OCI-LY1 (cell line): Measurements from ENCODE around the gene KLHL40.

Experiments
- H2AFZ ChIP-seq: fragments of 200-600 bp; sonication (generic), shearing (Covaris generic); 2 replicates; pipeline ENCODE4 v1.6.0; 2014; ENCODE audit warnings: antibody characterized with exemption, mild to moderate bottlenecking, low read length
- H3F3A ChIP-seq: fragments of 200-600 bp; sonication (generic), shearing (Covaris generic); 2 replicates; pipeline ENCODE4 v1.6.0; 2014; ENCODE audit warnings: mild to moderate bottlenecking, antibody characterized with exemption, low read length, moderate library complexity; ENCODE audit not compliant: insufficient read depth
- H3K27ac ChIP-seq: fragments of 200-600 bp; sonication (generic); 2 replicates; pipeline ENCODE4 v1.5.1; 2014; ENCODE audit warnings: low read length, mixed run types, mild to moderate bottlenecking, low read depth; ENCODE audit not compliant: poor library complexity, severe bottlenecking
- H3K27me3 ChIP-seq: fragments of 200-600 bp; sonication (generic); 2 replicates; pipeline ENCODE4 v1.6.0; 2014; ENCODE audit warnings: antibody characterized with exemption, mild to moderate bottlenecking, low read length, moderate library complexity; ENCODE audit not compliant: insufficient read depth
- H3K36me3 ChIP-seq: fragments of 200-600 bp; sonication (generic); 2 replicates; pipeline ENCODE4 v1.6.1; 2014; ENCODE audit warnings: mild to moderate bottlenecking, antibody characterized with exemption, low read length, moderate library complexity, mixed read lengths; ENCODE audit not compliant: insufficient read depth
- H3K4me1 ChIP-seq: fragments of 200-600 bp; sonication (generic); 2 replicates; pipeline ENCODE4 v1.5.1; 2014; ENCODE audit warnings: mild to moderate bottlenecking, low read length, moderate library complexity; ENCODE audit not compliant: insufficient read depth, severe bottlenecking
- H3K4me2 ChIP-seq: fragments of 200-600 bp; sonication (generic), shearing (Covaris generic); 2 replicates; pipeline ENCODE4 v1.6.1; 2014; ENCODE audit warnings: low read length
- H3K4me3 ChIP-seq: fragments of 200-600 bp; sonication (generic); 2 replicates; pipeline ENCODE4 v1.5.1; 2014; ENCODE audit warnings: low read length, low read depth, mild to moderate bottlenecking, mixed read lengths; ENCODE audit not compliant: poor library complexity, severe bottlenecking
- H3K79me2 ChIP-seq: fragments of 200-600 bp; shearing (Covaris generic); 2 replicates; pipeline ENCODE4 v1.6.1; 2016; ENCODE audit warnings: mixed run types, low read length, mixed read lengths; ENCODE audit not compliant: insufficient read depth
- H3K9ac ChIP-seq: fragments of 200-600 bp; sonication (generic), shearing (Covaris generic); 2 replicates; pipeline ENCODE4 v1.6.1; 2014; ENCODE audit warnings: mild to moderate bottlenecking, low read length, mixed read lengths
- H3K9me2 ChIP-seq: fragments of 200-600 bp; sonication (generic), shearing (Covaris generic); 2 replicates; pipeline ENCODE4 v1.6.1; 2014; ENCODE audit warnings: low read depth, mild to moderate bottlenecking, low read length, mixed read lengths
- H3K9me3 ChIP-seq: fragments of 200-600 bp; shearing (Covaris generic); 2 replicates; pipeline ENCODE4 v1.6.1; 2014; ENCODE audit warnings: low read length, mixed read lengths
- H4K20me1 ChIP-seq: fragments of 200-600 bp; sonication (generic), shearing (Covaris generic); 2 replicates; pipeline ENCODE4 v1.6.0; 2016; ENCODE audit warnings: mild to moderate bottlenecking, low read length; ENCODE audit not compliant: insufficient read depth
- EZH2 ChIP-seq: fragments of 200-600 bp; sonication (generic), shearing (Covaris generic); IDR thresholded peaks from 2 replicates; pipeline ENCODE4 v1.8.0; 2017; ENCODE audit warnings: borderline replicate concordance, mixed run types, mild to moderate bottlenecking, antibody characterized with exemption, low read length, moderate library complexity, mixed read lengths
- TF ChIP-seq, protein P1 (sequence below): fragments of 200-600 bp; sonication (generic), shearing (Covaris generic); IDR thresholded peaks from 2 replicates; pipeline ENCODE4 v1.5.1; 2017; ENCODE audit warnings: mild to moderate bottlenecking, antibody characterized with exemption, low read length, moderate library complexity, mixed read lengths

The KLHL40 gene

GRCh38 chr3:42657675-42658074, 27.7 kb upstream of the KLHL40 start:
- no peak overlapping the region for H3K27ac ChIP-seq

DNA sequence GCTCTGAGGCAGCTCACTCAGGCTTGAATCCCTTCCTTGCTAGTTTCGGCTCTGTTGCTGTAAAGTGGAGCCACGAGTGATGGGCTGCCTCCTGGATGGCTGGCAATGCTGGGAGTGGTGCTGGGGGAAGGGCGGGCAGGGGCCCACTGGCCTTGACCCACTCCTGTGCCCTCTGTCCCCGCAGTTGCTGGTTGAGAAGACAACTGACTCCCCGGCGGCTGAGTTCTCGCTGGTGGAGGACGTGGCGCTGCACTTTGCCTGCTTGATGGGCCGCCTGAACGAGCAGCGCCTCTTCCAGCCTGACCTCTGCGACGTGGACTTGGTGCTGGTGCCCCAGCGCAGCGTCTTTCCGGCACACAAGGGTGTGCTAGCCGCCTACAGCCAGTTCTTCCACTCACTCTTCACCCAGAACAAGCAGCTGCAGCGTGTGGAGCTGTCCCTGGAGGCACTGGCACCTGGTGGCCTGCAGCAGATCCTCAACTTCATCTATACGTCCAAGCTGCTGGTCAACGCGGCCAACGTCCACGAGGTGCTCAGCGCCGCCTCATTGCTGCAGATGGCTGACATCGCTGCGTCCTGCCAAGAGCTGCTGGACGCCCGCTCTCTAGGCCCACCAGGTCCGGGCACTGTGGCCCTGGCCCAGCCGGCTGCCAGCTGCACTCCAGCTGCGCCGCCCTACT, 27.1 kb upstream of the KLHL40 start:
- H3K4me1 ChIP-seq = peaks cover 3% of the 10 kb centered on the region
- H3K9me2 ChIP-seq = no peaks in the 10 kb centered on the region
- no peaks in the 10 kb centered on the region for H3K79me2 ChIP-seq
- H3K27me3 ChIP-seq = no peaks in the 10 kb centered on the region
- no peak overlapping the region for H3K27ac ChIP-seq
- H3K9ac ChIP-seq = no peak overlapping the region
- TF ChIP-seq, protein P1, sequence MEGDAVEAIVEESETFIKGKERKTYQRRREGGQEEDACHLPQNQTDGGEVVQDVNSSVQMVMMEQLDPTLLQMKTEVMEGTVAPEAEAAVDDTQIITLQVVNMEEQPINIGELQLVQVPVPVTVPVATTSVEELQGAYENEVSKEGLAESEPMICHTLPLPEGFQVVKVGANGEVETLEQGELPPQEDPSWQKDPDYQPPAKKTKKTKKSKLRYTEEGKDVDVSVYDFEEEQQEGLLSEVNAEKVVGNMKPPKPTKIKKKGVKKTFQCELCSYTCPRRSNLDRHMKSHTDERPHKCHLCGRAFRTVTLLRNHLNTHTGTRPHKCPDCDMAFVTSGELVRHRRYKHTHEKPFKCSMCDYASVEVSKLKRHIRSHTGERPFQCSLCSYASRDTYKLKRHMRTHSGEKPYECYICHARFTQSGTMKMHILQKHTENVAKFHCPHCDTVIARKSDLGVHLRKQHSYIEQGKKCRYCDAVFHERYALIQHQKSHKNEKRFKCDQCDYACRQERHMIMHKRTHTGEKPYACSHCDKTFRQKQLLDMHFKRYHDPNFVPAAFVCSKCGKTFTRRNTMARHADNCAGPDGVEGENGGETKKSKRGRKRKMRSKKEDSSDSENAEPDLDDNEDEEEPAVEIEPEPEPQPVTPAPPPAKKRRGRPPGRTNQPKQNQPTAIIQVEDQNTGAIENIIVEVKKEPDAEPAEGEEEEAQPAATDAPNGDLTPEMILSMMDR = no peak
- no peak for TF ChIP-seq EZH2
- H3K4me2 ChIP-seq = no peak overlapping the region
- no peaks in the 10 kb centered on the region for H3K36me3 ChIP-seq
- no peaks in the 10 kb centered on the region for H3F3A ChIP-seq
- H4K20me1 ChIP-seq = no peaks in the 10 kb centered on the region
- H3K4me3 ChIP-seq = no peak overlapping the region
- H3K9me3 ChIP-seq = no peaks in the 10 kb centered on the region
- H2AFZ ChIP-seq = no peak overlapping the region

More at GRCh38 chr3:42657675-42658074, 27.7 kb upstream of the KLHL40 start:
- H2AFZ ChIP-seq = no peak overlapping the region
- H3K79me2 ChIP-seq = no peaks in the 10 kb centered on the region
- H3K36me3 ChIP-seq = no peaks in the 10 kb centered on the region
- peaks cover 3% of the 10 kb centered on the region for H3K4me1 ChIP-seq
- no peaks in the 10 kb centered on the region for H3K9me3 ChIP-seq
- TF ChIP-seq EZH2 = no peak
- TF ChIP-seq, protein P1 = no peak
- no peaks in the 10 kb centered on the region for H3K27me3 ChIP-seq
- H3K4me3 ChIP-seq = no peak overlapping the region
- no peak overlapping the region for H3K4me2 ChIP-seq
- H4K20me1 ChIP-seq = no peaks in the 10 kb centered on the region
- H3F3A ChIP-seq = no peaks in the 10 kb centered on the region
- no peak overlapping the region for H3K9ac ChIP-seq
- no peaks in the 10 kb centered on the region for H3K9me2 ChIP-seq

- no peaks in the 10 kb centered on the region for H3K9me2 ChIP-seq
- H3K36me3 ChIP-seq = no peaks in the 10 kb centered on the region
- H2AFZ ChIP-seq = no peak overlapping the region
- H3K79me2 ChIP-seq = no peaks in the 10 kb centered on the region
- H3K4me2 ChIP-seq = no peak overlapping the region; the same call in 1 of the 2 replicates
- H3K9me3 ChIP-seq = no peaks in the 10 kb centered on the region
- H4K20me1 ChIP-seq = no peaks in the 10 kb centered on the region
- H3K4me1 ChIP-seq = peaks cover 7% of the 10 kb centered on the region
- H3K9ac ChIP-seq = no peak overlapping the region
- no peak for TF ChIP-seq EZH2
- TF ChIP-seq, protein P1 = no peak
- H3K27ac ChIP-seq = no peak overlapping the region
- no peaks in the 10 kb centered on the region for H3K27me3 ChIP-seq
- no peaks in the 10 kb centered on the region for H3F3A ChIP-seq
- no peak overlapping the region for H3K4me3 ChIP-seq
Observed at GRCh38 chr3:42658771-42659390, 26.5 kb upstream of the KLHL40 start.
